ENCODE results near the gene FGF11. TPM values are rescaled to one million over a fixed set of nuclear protein-coding genes. Genes with fewer than 3 reads are reported as not detected.

FGF11 gene
- total and polyA plus RNA-seq, 5 experiments from 2014 or later: 0.10 to 3.0 (median 0.32) TPM

- Mint-ChIP-seq H3K9me3 (no peaks in the 10 kb centered on the region), H3K27ac (peak overlapping the region in 2 of 10 donors; percentile 27 to 53), H3K27me3 (peaks cover 0 to 4% (median 0%) of the 10 kb centered on the region in 5 donors), H3K4me1 (peaks cover 10 to 20% (median 18%) of the 10 kb centered on the region in 4 donors), H3K4me3 (peak overlapping the region in 1 of 10 donors; percentile 4), H3K36me3 (no peaks in the 10 kb centered on the region)
- ATAC-seq (no peak), DNase-seq (no peak)
- POLR2A ChIA-PET: no interaction called here
These were observed 28.5 kb upstream of the FGF11 start for GRCh38 chr17:7410634-7411426.

- ATAC-seq: no peak
- no peaks in the 10 kb centered on the region for H3K36me3 Mint-ChIP-seq
- H3K4me1 Mint-ChIP-seq: peaks cover 7 to 16% (median 15%) of the 10 kb centered on the region in 4 donors
These were observed 27.9 kb upstream of the FGF11 start for GRCh38 chr17:7411427-7411750.

GRCh38 chr17:7413346-7413985 is 25.8 kb upstream of the FGF11 start:
- POLR2A ChIA-PET: interaction anchor here (0.5 kb wide), 1 partner anchor 835 kb away, joined by 3 read pairs; no protein-coding TSS in a partner anchor
- no peaks in the 10 kb centered on the region for H3K36me3 Mint-ChIP-seq

More at GRCh38 chr17:7411427-7411750, 27.9 kb upstream of the FGF11 start:
- H3K9me3 Mint-ChIP-seq: no peaks in the 10 kb centered on the region
- H3K27ac Mint-ChIP-seq: no peak overlapping the region
- no peak for DNase-seq
- peaks cover 0 to 2% (median 0%) of the 10 kb centered on the region in 5 donors for H3K27me3 Mint-ChIP-seq
- POLR2A ChIA-PET: no interaction called here
- no peak overlapping the region for H3K4me3 Mint-ChIP-seq

GRCh38 chr17:7414837-7415236 is 24.5 kb upstream of the FGF11 start:
- Mint-ChIP-seq H3K36me3 (no peaks in the 10 kb centered on the region), H3K4me1 (peaks cover 0 to 7% (median 0%) of the 10 kb centered on the region in 4 donors), H3K27me3 (no peaks in the 10 kb centered on the region), H3K9me3 (no peaks in the 10 kb centered on the region), H3K27ac (no peak overlapping the region), H3K4me3 (no peak overlapping the region)
- no peak for ATAC-seq
- POLR2A ChIA-PET: no interaction called here
- no peak for DNase-seq

More at GRCh38 chr17:7413346-7413985, 25.8 kb upstream of the FGF11 start:
- Mint-ChIP-seq H3K4me3 (no peak overlapping the region), H3K27me3 (peaks cover 0 to 2% (median 0%) of the 10 kb centered on the region in 5 donors), H3K4me1 (peaks cover 5 to 15% (median 6%) of the 10 kb centered on the region in 4 donors), H3K9me3 (no peaks in the 10 kb centered on the region), H3K27ac (peak overlapping the region in 1 of 10 donors; percentile 19)
- ATAC-seq: no peak
- DNase-seq: no peak

GRCh38 chr17:7415784-7416183 is 23.5 kb upstream of the FGF11 start:
- H3K4me3 Mint-ChIP-seq: no peak overlapping the region
- no peaks in the 10 kb centered on the region for H3K9me3 Mint-ChIP-seq
- H3K36me3 Mint-ChIP-seq: no peaks in the 10 kb centered on the region
- no peaks in the 10 kb centered on the region for H3K27me3 Mint-ChIP-seq
- H3K27ac Mint-ChIP-seq: no peak overlapping the region
- no peak for DNase-seq
- peaks cover 0 to 5% (median 0%) of the 10 kb centered on the region in 4 donors for H3K4me1 Mint-ChIP-seq
- POLR2A ChIA-PET: interaction anchor here (1.2 kb wide), 1 partner anchor 60 kb away, joined by 4 read pairs; no protein-coding TSS in a partner anchor
- no peak for ATAC-seq

GRCh38 chr17:7416323-7416722 is 23.0 kb upstream of the FGF11 start:
- Mint-ChIP-seq H3K4me1 (peaks cover 0 to 5% (median 0%) of the 10 kb centered on the region in 4 donors), H3K27ac (peak overlapping the region in 2 of 10 donors; percentile 77 to 92), H3K4me3 (no peak overlapping the region), H3K9me3 (no peaks in the 10 kb centered on the region), H3K27me3 (no peaks in the 10 kb centered on the region), H3K36me3 (no peaks in the 10 kb centered on the region)
- ATAC-seq (no peak), DNase-seq (no peak)
- POLR2A ChIA-PET: interaction anchor here (1.2 kb wide), 1 partner anchor 60 kb away, joined by 4 read pairs; no protein-coding TSS in a partner anchor

GRCh38 chr17:7417056-7417655 is 22.2 kb upstream of the FGF11 start:
- H3K27ac Mint-ChIP-seq: peak overlapping the region in 2 of 10 donors; percentile 77 to 92
- POLR2A ChIA-PET: interaction anchor here (1.2 kb wide), 1 partner anchor 61 kb away, joined by 4 read pairs; no protein-coding TSS in a partner anchor
- no peak overlapping the region for H3K4me3 Mint-ChIP-seq
- peaks cover 0 to 5% (median 0%) of the 10 kb centered on the region in 4 donors for H3K4me1 Mint-ChIP-seq
- DNase-seq: no peak
- no peaks in the 10 kb centered on the region for H3K36me3 Mint-ChIP-seq
- H3K9me3 Mint-ChIP-seq: no peaks in the 10 kb centered on the region
- H3K27me3 Mint-ChIP-seq: no peaks in the 10 kb centered on the region
- ATAC-seq: no peak

GRCh38 chr17:7418472-7419152 is 20.7 kb upstream of the FGF11 start:
- Mint-ChIP-seq H3K9me3 (no peaks in the 10 kb centered on the region), H3K27ac (no peak overlapping the region), H3K4me3 (no peak overlapping the region), H3K36me3 (no peaks in the 10 kb centered on the region), H3K4me1 (peaks cover 0 to 5% (median 0%) of the 10 kb centered on the region in 4 donors), H3K27me3 (no peaks in the 10 kb centered on the region)
- ATAC-seq: no peak
- DNase-seq: no peak
- POLR2A ChIA-PET: interaction anchor here (0.6 kb wide), 2 partner anchors 19 to 56 kb away, joined by 4 read pairs; no protein-coding TSS in a partner anchor

GRCh38 chr17:7419819-7420610 is 19.3 kb upstream of the FGF11 start, which contains the start of gene SPEM1:
Gene SPEM1 (plus strand): TSS chr17:7420324. CDS start chr17:7420385, 61 bp downstream.
- Mint-ChIP-seq H3K36me3 (no peaks in the 10 kb centered on the region), H3K27me3 (no peaks in the 10 kb centered on the region), H3K9me3 (no peaks in the 10 kb centered on the region), H3K27ac (no peak within 1 kb of the TSS), H3K4me1 (peaks cover 0 to 5% (median 0%) of the 10 kb centered on the region in 4 donors), H3K4me3 (peak within 1 kb of the TSS in 1 of 10 donors; percentile 10)
- POLR2A ChIA-PET: interaction anchor here (0.6 to 0.7 kb wide), 2 partner anchors 35 to 271 kb away, joined by 3 read pairs; no protein-coding TSS in a partner anchor
- no peak for ATAC-seq
- no peak for DNase-seq

GRCh38 chr17:7421186-7421585 is 18.1 kb upstream of the FGF11 start:
- Mint-ChIP-seq H3K4me1 (peaks cover 0 to 5% (median 0%) of the 10 kb centered on the region in 4 donors), H3K27me3 (no peaks in the 10 kb centered on the region), H3K36me3 (no peaks in the 10 kb centered on the region), H3K27ac (no peak overlapping the region), H3K9me3 (no peaks in the 10 kb centered on the region), H3K4me3 (peak overlapping the region in 1 of 10 donors; percentile 10)
- ATAC-seq (no peak), DNase-seq (no peak)
- POLR2A ChIA-PET: interaction anchor here (0.6 kb wide), 1 partner anchor 102 kb away, joined by 5 read pairs; no protein-coding TSS in a partner anchor

GRCh38 chr17:7423679-7424078 is 15.6 kb upstream of the FGF11 start:
- POLR2A ChIA-PET: interaction anchor here (0.9 to 1.2 kb wide), 2 partner anchors 11 to 20 kb away, joined by 4 to 5 read pairs; partner anchors contain the start of gene TMEM256
- H3K4me1 Mint-ChIP-seq: no peaks in the 10 kb centered on the region
- no peak for ATAC-seq

More at GRCh38 chr17:7423679-7424078, 15.6 kb upstream of the FGF11 start:
- Mint-ChIP-seq H3K27ac (no peak overlapping the region), H3K27me3 (no peaks in the 10 kb centered on the region), H3K9me3 (no peaks in the 10 kb centered on the region), H3K36me3 (no peaks in the 10 kb centered on the region), H3K4me3 (no peak overlapping the region)
- no peak for DNase-seq

All from naive thymus-derived CD8-positive, alpha-beta T cell (primary cell).